ENCODE measurements around the gene MYO18A.

Gene MYO18A

GRCh38 chr17:29080965-29081364 is 99.2 kb downstream of the MYO18A start:
- DNase-seq (ENCODE audit: low read depth in 4 of 4, low spot score in 1 of 4) = no peak

GRCh38 chr17:29080323-29080722 is 99.9 kb downstream of the MYO18A start:
- DNase-seq (ENCODE audit: low read depth in 4 of 4, low spot score in 1 of 4) = no peak

GRCh38 chr17:29079887-29080286 is 100.3 kb downstream of the MYO18A start:
- DNase-seq (ENCODE audit: low read depth in 4 of 4, low spot score in 1 of 4) = no peak

GRCh38 chr17:29079433-29079832 is 100.8 kb downstream of the MYO18A start:
- DNase-seq (ENCODE audit: low read depth in 4 of 4, low spot score in 1 of 4) = no peak

GRCh38 chr17:29078183-29079045 is 101.8 kb downstream of the MYO18A start:
- DNase-seq (ENCODE audit: low read depth in 4 of 4, low spot score in 1 of 4) = no peak

GRCh38 chr17:29077320-29077719 is 102.9 kb downstream of the MYO18A start:
- DNase-seq (ENCODE audit: low read depth in 4 of 4, low spot score in 1 of 4) = no peak

GRCh38 chr17:29076722-29077121 is 103.5 kb downstream of the MYO18A start:
- DNase-seq (ENCODE audit: low read depth in 4 of 4, low spot score in 1 of 4) = no peak

- DNase-seq (ENCODE audit: low read depth in 4 of 4, low spot score in 1 of 4) = no peak
These were observed 104.1 kb downstream of the MYO18A start for GRCh38 chr17:29076087-29076486.

GRCh38 chr17:29074488-29074887 is 105.7 kb downstream of the MYO18A start:
- DNase-seq (ENCODE audit: low read depth in 4 of 4, low spot score in 1 of 4) = no peak

GRCh38 chr17:29073520-29073919 is 106.7 kb downstream of the MYO18A start:
- DNase-seq (ENCODE audit: low read depth in 4 of 4, low spot score in 1 of 4) = no peak

- no peak for DNase-seq (ENCODE audit: low read depth in 4 of 4, low spot score in 1 of 4)
These were observed 107.2 kb downstream of the MYO18A start for GRCh38 chr17:29073045-29073444.

- DNase-seq (ENCODE audit: low read depth in 4 of 4, low spot score in 1 of 4) = no peak
These were observed 108.9 kb downstream of the MYO18A start for GRCh38 chr17:29071303-29071702.

GRCh38 chr17:29070781-29071180 is 109.4 kb downstream of the MYO18A start:
- DNase-seq (ENCODE audit: low read depth in 4 of 4, low spot score in 1 of 4) = no peak

GRCh38 chr17:29070308-29070707 is 109.9 kb downstream of the MYO18A start:
- DNase-seq (ENCODE audit: low read depth in 4 of 4, low spot score in 1 of 4) = no peak

GRCh38 chr17:29069526-29070041 is 110.6 kb downstream of the MYO18A start:
- no peak for DNase-seq (ENCODE audit: low read depth in 4 of 4, low spot score in 1 of 4)

- no peak for DNase-seq (ENCODE audit: low read depth in 4 of 4, low spot score in 1 of 4)
These were observed 111.4 kb downstream of the MYO18A start for GRCh38 chr17:29068818-29069217.

GRCh38 chr17:29066606-29067005 is 113.6 kb downstream of the MYO18A start:
- no peak for DNase-seq (ENCODE audit: low read depth in 4 of 4, low spot score in 1 of 4)

- DNase-seq (ENCODE audit: low read depth in 4 of 4, low spot score in 1 of 4) = no peak
These were observed 114.2 kb downstream of the MYO18A start for GRCh38 chr17:29066047-29066446.

GRCh38 chr17:29063992-29064391 is 116.2 kb downstream of the MYO18A start:
- DNase-seq (ENCODE audit: low read depth in 4 of 4, low spot score in 1 of 4) = no peak

GRCh38 chr17:29062215-29062614 is 118.0 kb downstream of the MYO18A start:
- DNase-seq (ENCODE audit: low read depth in 4 of 4, low spot score in 1 of 4) = no peak

GRCh38 chr17:29061036-29061435 is 119.2 kb downstream of the MYO18A start:
- DNase-seq (ENCODE audit: low read depth in 4 of 4, low spot score in 1 of 4) = no peak

GRCh38 chr17:29060475-29060874 is 119.7 kb downstream of the MYO18A start:
- DNase-seq (ENCODE audit: low read depth in 4 of 4, low spot score in 1 of 4) = no peak

GRCh38 chr17:29059281-29059680 is 120.9 kb downstream of the MYO18A start:
- DNase-seq (ENCODE audit: low read depth in 4 of 4, low spot score in 1 of 4) = no peak
